Measurements from ENCODE around the gene DTNB.
"Not testable (repeated sequence)": the region's sequence is repeated elsewhere in the genome, so short reads cannot be mapped to it uniquely, and the experiment has no call there.

Gene DTNB

DNA sequence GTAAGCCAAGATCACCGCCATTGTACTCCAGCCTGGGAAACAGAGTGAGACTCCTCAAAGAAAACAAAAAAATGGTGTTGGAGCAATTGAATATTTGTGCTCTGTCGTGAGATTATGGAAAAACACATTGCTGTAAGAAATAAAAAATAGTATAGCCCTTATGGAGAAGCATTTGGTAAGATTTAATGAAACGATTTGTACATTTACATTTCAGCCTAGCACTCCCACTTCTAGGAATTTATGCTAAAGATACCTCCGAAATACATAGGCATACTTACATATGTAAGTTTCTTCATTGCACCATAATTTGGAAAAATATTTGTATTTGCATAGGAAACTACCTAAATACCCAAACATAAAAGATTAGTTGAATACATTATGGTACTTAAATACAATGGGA is 8.7 kb upstream of the DTNB start:
- no peak for DNase-seq

DNA sequence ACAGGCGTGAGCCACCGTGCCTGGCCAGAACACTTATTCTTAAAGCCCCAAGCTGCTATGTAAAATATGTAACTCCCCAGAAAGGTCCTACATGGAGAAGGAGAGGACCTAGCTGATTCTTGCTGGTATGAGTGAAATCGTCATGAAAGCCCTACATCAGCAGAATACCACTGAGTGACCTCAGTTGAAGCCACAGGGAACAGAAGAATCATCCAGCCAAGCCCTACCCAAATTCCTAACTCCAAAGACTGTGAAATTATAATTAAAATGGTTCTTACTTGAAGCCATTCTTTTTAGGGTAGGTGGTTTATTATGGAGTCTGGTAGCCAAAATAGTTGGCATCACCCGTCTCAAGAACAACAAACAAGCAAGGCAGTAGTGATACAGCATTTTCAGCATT is 4.5 kb upstream of the DTNB start:
- DNase-seq: no peak

GRCh38 chr2:25674077-25674362 is 643 bp upstream of the DTNB start:
- no peak for DNase-seq

DNA sequence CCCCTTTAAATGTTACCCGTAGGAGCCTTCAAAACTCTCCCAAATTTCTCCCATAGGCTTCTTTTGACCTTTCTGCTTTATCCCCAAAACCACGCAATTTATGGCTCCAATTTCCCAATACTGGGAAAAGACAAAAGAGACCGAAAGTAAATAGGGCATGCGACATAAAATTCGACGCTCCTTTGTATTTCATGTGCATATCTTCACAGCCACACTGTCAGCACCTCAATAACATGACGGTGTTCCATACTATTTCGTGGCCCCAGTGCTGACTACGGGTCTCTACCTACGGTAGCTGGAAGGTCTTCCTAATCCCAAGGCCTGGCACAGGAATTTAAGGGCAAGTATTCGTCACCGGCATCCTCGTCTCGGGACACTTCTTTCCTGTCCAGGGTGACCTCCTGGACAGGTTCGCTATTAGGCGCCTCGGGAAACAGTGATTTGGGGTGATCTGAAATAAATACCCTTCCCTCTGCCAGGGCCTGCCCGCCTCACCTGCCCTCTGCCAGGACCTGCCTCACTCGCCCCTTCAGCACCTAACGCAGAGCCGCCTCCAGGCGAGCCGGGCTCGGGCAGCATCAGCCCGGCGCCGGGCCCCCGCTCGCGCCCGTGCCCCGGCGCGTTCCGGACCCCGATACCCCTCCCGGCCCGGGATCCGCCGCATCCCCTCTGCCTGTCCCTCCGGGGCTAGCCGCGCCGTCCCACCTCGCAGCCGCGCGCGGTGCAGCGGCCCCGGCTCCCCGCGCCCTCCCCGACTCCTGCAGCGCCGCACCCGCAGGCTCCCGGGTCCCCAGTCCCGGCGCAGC is 680 bp downstream of the DTNB start:
- peak; percentile 58 for DNase-seq

DNA sequence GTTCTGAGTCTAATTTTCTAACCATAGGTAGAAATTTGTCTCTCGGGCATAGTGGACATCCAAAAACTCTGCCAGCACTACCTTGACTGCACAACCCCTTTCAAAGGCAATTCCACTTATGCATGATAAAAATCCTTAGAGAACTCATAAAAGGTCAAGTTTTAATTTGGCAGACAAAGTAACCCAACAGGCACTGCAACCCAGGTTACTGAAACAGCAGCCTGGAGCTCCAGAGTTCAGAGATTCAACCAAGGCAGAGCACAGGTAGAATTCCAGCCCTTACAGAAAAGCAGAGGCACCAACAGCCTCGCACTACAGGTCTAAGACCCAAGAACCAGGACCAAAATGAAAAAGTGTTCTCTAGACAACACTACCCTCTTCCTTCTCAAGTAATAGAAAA is 1.8 kb downstream of the DTNB start:
- DNase-seq: no peak

DNA sequence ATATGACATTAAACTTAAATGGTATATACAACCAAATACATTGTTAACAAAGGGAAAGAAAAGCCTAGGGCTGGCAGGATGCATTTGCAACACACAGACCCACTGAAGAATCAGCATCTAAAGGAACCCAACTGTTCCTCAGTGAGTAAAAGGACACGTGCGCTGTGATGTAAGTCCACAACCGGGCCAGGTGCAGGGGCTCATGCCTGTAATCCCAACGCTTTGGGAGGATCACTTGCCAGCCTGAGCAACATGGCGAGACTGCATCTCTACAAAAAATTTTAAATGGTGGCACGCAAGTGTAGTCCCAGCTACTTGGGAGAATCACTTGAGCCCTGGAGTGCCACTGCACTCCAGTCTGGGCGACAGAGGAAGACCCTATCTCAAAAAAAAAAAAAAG is 3.9 kb downstream of the DTNB start:
- no peak for DNase-seq

GRCh38 chr2:25666218-25666617 is 7.2 kb downstream of the DTNB start:
- DNase-seq: no peak

- DNase-seq: not testable (repeated sequence)
These were observed 7.9 kb downstream of the DTNB start for GRCh38 chr2:25665429-25665828.

GRCh38 chr2:25664965-25665307 is 8.4 kb downstream of the DTNB start:
- DNase-seq: no peak

GRCh38 chr2:25664183-25664964 is 9.0 kb downstream of the DTNB start:
- DNase-seq: no peak

GRCh38 chr2:25655316-25655715 is 18.1 kb downstream of the DTNB start:
- DNase-seq: no peak

DNA sequence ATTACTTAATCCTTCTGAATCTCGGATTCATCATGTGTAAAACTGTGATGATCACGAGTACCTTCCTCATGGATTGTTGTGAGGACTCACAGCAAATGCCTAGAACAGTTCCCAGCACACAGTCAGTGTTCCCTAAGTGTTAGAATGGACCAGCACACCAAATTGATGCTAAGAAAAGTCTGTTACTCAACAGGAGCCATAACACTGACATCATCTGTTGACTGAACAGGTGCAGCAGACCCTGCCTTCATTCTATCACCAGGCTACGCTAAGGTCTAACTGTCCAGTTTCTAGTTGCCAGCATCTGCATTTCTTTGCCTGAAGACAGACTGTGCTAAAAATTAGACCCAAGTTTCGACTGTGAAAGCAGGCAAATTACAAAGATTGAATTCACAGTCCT is 18.6 kb downstream of the DTNB start:
- no peak for DNase-seq

DNA sequence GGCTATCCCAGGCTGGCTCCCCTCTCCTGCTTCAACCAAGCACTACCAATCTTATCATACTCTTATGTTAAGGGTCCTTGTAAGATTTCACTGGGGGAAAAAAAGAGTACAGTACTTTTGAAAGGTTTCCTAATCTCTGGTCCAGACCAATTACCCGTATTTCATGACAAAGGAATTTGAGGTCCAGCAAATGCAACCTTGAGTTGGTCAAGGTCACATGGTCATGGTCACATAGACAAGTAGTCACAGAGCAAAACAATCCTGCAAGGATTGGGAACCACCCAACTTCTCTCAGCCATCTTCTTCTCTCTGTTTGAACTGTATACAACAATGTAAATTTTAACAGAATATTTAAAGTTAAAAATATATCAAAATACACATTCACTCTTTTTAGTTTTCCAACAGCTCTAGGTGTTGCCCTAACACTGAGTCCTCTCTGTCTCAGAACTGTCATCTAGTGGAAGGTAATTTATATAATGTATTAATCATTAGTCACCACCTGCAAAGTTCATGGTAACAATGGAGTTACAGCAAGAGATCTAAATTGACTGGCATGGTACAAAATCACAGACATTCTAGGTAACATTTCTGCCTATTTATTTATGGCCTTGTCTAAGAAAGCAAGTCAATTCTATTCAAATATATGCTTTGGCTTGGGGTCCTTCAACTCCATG is 21.5 kb downstream of the DTNB start:
- no peak for DNase-seq

GRCh38 chr2:25651066-25651465 is 22.3 kb downstream of the DTNB start:
- no peak for DNase-seq

DNA sequence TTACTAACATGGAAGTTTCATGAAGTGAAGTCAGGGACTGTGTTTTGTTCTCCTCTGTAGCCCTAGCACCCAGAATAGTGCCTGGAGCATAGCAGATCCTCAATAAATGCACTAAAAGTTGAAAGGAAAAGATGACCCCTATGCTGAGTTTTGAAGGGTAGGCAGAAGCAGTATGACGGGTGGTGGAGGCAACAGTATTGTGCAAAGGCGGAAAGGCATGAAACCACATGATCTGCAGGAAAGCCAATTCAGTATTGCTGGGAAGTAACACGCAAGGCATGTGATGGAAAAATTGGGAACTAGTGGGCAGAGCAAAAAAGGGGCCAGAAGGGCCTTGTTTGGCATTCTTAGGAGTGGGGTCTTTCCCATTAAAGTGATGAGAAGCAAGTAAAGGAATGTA is 23.1 kb downstream of the DTNB start:
- DNase-seq: no peak

DNA sequence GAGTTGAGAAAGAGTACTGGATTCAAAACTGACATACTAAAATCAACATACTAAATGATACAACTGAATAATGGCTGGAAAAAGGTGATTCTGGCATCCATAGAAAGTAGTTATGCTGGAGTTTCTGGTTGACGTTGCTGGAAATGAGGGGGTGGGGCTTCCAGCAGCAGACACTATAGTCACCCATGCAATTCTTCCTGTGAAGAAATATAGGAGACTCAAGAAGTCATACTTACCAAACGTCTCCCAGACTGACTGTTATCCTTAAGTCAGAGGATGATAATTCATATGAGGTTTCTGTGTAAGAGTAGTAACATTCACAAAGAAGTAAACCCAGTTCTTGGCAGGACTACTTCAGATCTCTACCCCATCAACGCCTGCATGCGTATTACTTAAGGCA is 23.6 kb downstream of the DTNB start:
- DNase-seq: no peak

DNA sequence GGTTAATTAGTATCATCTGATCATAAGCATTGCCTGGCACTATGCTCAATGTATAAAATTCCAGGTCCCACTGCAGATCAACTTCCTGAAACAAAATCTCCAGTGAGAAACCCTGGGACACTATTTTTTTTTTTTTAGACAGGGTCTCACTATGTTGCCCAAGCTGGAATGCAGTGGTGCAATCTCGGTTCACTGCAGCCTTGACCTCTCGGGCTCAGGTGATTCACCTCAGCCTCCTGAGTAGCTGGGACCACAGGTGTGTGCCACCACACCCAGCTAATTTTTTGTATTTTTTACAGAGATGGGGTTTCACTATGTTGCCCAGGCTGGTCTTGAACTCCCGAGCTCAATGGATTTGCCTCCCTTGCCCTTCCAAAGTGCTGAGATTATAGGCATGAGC is 31.1 kb downstream of the DTNB start:
- DNase-seq: no peak

GRCh38 chr2:25639696-25640095 is 33.7 kb downstream of the DTNB start:
- DNase-seq: no peak

DNA sequence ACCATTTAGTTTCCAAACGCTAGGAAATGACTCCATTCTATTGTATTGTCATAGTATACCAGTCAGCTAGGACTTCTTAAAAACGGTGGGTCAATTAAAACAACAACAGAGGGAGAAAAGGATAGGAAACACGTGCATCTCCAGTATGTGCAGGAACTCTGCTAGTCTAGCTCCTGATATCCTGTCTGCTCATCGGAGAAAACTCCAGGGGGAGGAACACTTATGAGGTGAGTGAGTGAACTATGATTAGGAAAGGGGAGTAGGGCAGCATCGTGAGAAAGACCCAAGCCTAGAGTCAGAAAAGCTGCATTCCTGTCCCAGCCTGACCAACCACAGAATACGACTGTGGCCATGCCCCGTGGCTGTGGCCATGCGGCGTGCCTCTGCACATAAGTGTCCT is 34.2 kb downstream of the DTNB start:
- no peak for DNase-seq

DNA sequence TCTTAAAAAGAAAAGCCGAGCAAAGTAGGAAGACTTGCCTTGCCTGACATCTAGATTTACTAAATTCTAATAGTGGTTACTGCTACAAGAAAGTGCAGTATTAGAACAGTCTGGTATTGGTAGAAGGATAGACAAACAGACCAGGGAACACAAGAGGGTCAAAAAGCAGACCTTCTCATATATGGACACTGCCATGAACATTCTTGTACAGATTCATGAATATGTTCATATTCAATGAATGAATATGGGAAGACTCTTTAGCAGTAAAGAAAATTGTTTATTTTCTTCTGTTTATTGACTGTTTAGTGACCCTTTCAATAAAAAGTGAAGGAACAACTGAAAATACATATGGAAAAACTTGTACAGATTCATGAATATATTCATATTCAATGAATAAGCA is 37.6 kb downstream of the DTNB start:
- no peak for DNase-seq

DNA sequence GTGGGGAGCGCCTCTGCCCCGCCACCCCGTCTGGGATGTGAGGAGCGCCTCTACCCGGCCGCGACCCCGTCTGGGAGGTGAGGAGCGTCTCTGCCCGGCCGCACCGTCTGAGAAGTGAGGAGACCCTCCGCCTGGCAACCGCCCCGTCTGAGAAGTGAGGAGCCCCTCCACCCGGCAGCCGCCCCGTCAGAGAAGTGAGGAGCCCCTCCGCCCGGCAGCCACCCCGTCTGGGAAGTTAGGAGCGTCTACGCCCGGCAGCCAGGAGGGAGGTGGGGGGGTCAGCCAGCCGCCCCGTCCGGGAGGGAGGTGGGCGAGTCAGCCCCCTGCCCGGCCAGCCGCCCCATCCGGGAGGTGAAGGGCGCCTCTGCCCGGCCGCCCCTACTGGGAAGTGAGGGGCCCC is 39.6 kb downstream of the DTNB start:
- not testable (repeated sequence) for DNase-seq

DNA sequence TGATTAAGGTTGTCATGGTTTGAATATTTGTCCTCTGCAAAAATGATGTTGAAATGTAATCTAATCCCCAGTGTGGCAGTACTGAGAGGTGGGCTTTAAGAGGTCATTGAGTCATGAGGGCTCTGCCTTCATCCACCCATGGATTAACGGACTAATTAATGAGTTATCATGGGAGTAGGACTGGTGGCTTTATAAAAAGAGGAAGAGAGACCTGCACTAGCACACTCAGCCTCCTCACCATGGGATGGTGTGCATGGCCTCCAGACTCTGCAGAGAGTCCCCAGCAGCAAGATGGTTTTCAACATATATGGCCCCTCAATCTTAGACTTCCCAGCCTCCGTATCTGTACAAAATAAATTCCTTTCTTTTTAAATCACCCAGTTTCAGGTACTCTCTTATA is 41.0 kb downstream of the DTNB start:
- DNase-seq: no peak

- no peak for DNase-seq
These were observed 48.7 kb downstream of the DTNB start for GRCh38 chr2:25624635-25625034.

GRCh38 chr2:25623361-25623760 is 50.0 kb downstream of the DTNB start:
- no peak for DNase-seq
